Stimulated activated CD8-positive, alpha-beta memory T cell treated with anti-CD3 and anti-CD28 coated beads, Interleukin-12 subunit alpha, Interleukin-12 subunit beta, amount 100 ng/mL, for 24 hours (primary cell): ENCODE measurements around the gene TMA7B.

Experiments
- DNase-seq: peaks from one replicate; pipeline ENCODE4 v3.0.0-alpha.2; 2020; ENCODE audit errors: extremely low read depth

The TMA7B gene

GRCh38 chr22:40001800-40002577 lies 41.8 kb downstream of the TMA7B start:
- no peak for DNase-seq

DNA sequence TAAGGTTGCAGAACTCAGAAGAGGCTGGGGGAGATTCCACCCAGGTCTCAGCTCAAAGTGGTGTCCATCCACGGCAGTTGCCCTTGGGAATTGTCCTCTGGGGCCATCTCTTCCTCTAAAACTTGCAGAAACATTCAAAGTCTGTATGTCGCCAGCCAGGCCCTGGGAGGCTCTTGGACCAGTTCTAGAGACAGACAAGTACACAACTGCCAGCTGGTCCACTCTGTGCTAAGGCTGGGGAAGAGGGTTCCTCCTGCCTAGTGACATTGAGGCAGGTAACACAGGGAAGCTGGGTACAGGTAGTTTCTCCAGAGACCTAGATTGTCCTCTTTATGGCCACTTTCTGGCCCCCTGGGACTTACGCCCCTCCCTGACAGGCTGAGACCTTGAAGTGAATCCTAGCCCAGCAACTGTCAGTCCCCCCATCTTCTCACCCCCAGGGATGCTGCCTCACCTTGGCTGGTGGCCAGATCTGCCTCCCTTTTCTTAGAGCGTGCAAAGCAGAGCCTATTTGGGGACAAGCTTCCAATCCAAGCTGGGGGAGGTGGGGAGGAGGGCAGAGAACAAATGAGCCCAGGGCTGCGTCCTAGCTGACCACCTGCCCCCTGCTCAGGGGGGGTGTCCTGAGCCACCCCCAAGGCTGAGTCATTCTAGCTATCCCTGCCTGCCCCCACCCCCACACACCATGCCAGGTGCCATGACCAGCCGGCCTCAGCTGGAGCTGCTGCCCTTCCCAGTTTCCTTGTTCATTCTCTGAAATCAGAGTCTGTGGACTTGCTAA lies 42.9 kb downstream of the TMA7B start:
- no peak for DNase-seq

DNA sequence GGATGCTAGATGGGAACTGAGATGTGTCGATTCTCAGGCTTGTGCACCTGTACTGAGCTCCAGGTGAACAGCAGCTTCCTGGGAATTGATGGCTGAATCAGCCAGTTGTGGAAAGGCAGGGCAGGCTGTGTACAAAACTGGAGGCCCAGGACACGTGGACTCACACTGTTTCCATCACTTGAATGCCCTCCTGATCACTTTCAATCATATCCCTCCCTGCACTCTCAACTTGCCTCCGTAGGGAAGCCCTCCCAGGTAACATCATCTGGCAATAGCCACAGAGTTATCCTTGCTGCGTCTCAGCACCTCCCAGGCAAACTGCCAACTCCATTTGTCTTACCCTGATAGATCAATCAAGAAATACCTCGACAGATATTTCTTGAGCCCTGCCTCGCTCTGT lies 44.6 kb downstream of the TMA7B start:
- no peak for DNase-seq

GRCh38 chr22:40006641-40007040 lies 46.4 kb downstream of the TMA7B start:
- no peak for DNase-seq

GRCh38 chr22:40007853-40008710 lies 47.9 kb downstream of the TMA7B start:
- no peak for DNase-seq

DNA sequence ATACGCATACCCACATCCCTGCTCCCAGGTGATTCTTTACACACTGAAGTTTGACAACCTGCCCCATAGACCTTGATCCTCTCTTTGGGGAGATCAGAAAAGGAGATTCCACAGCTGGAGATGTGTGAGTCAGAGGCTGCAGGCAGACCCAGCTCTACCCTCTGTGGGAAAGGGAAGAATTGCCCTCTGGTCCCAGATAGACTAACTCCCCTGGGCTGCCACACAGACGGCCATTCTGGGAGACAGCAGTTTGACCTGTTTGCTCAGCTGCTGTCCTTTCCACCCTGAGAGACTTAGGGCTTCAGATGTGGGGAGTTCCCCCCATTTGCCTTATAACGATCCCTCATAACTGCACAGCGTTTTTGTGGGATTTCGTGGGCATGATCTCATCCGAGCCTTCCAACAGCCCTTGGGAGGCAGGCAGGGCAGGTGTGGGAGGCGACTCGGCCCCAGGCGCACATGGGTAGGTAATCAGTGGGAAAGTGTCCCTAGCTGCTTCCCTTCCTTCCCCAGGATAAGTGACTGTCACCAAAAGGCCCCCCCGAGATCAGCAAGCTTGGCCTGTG lies 48.6 kb downstream of the TMA7B start:
- DNase-seq, result no peak

DNA sequence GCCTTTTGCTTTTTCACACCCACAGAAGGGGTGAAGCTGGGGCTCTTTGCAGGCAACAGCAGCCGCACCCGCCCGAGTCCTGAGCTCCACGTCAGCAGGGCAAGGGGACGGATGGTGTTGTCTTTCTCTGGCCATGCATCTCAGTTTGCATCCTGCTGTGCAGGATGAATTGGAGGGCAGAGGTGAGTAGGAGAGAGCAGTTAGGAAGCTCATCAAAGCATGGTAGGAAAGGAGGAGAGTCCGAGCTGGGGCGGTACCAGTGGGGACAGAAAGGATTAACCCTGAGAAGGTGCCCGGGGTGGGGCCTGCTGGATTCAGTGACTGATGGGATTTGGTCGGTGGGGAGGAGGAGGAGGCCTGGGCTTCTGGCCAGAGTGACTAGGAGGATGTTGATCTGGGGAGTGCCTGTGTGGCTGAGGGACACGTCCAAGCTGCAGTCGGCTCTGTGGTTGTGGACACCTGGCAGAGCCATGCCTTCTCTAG lies 49.1 kb downstream of the TMA7B start:
- no peak for DNase-seq

DNA sequence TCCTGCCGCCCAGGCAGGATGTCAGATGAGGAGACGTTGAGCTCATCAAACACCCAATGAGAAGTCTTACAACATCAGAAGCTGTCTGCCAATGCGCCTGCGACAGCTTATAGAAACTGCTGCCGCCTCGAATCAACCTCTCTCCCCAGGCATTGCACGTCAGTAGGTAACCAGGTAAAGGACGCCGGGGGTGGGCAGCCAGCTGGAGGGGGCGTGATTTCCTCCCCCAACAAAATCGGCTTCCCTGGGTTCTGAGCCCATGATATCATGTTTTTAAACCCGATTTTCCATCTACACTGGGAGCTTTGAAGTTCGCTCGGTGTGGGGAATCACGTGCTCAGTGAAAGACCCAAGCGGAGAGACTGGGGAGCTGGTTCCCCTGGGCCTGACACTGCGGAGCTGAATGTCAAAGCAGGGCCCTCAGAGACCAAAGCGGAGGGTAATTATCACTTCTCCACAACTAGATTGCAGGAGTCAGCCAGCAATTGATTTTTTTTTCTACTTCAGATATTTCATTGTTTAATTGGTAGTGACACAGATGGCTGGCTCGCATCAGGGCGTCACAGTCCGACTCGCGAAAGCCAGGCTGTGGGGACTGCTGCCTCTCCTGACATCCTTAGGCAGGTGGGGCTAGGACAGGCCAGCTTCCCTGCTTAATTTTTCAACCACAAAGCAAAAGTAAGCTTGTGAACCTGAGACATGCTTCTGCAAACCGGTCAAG lies 49.9 kb downstream of the TMA7B start:
- no peak for DNase-seq

DNA sequence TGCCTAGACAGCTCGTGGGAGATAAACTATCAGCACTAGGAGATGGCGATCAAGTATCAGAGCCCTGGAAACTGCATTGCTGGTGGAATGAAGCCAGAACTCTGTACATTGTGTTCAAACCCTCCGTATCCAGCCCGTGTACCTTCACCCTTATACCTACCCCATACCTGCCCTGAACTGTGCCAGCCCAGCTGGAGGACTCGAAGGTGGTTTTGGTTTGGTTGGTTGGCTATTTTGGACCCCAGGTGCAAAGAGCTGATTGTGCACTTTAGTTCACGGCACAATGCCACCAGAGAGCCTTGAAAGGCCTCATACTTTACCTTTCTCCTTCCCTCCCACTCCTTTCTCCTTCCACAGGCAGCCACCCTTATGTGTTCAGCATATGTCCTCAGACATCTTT lies 50.5 kb downstream of the TMA7B start:
- no peak for DNase-seq
